Measurements from ENCODE around the gene ARMC7.

DNA sequence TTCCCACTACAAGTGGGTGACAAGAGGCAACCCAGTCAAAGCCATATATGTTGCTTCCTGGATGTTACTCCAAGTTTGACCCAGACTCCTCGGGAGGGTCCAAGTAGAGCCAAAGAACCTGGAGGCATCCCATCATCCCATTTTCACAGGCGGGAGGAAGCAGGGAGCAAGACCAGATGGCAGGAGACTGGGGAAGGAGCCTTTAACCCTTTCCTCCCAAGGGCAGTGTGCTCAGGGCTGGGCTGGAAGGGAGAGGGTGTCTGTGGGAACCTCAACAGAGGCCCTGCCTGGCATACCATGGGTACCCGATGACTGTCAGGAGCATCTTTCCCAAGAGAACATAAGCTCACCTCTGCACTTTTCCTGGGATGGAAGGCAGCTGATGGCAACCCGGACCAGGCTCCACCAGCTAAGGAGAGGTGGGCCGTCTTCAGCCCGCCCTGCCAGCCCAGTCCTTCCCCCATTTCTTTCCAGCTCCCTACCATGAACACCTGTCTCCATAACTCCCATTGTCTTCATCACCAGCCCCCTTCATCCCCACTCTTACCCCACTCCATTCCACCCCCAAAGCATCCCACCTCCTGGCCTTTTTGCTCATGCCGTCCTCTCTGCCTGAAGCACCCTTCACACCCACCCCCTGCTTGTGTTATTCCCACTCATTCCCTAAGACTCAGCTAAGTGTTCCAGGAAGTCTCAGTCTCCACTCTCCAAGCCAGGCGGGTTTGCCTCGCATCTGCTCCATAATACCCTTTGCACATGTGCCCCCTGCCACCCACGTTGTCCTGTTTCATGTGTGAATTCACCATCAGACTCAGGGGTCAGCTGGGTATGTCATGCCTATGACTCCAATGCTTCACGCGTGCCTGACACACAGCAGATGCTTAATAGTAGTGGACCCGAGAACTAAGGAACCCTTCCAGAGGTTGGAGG, 27.9 kb upstream of the ARMC7 start:
- TF ChIP-seq, protein P1, sequence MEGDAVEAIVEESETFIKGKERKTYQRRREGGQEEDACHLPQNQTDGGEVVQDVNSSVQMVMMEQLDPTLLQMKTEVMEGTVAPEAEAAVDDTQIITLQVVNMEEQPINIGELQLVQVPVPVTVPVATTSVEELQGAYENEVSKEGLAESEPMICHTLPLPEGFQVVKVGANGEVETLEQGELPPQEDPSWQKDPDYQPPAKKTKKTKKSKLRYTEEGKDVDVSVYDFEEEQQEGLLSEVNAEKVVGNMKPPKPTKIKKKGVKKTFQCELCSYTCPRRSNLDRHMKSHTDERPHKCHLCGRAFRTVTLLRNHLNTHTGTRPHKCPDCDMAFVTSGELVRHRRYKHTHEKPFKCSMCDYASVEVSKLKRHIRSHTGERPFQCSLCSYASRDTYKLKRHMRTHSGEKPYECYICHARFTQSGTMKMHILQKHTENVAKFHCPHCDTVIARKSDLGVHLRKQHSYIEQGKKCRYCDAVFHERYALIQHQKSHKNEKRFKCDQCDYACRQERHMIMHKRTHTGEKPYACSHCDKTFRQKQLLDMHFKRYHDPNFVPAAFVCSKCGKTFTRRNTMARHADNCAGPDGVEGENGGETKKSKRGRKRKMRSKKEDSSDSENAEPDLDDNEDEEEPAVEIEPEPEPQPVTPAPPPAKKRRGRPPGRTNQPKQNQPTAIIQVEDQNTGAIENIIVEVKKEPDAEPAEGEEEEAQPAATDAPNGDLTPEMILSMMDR (conservative IDR thresholded peaks at IDR 0.05 in 1 of 2, IDR thresholded peaks at IDR 0.05 in 1 of 2; ENCODE audit: low read depth in 1 of 2, low read length in 2 of 2), result no peak
- no peak for TF ChIP-seq EZH2 (IDR thresholded peaks at IDR 0.05; ENCODE audit: low read length, missing control alignments)
